Left colon (tissue), 2 donors: ENCODE results near the gene NAV2. TPM values are rescaled to one million over a fixed set of nuclear protein-coding genes. Genes with fewer than 3 reads are reported as not detected.

Source experiments
- ATAC-seq: fragments of 200-7000 bp; cut with Tn5 transposase; one replicate; pipeline ENCODE4 v1.9.1; 2020; ENCODE audit warnings: mild to moderate bottlenecking, moderate library complexity
- DNase-seq, 2 donors: peaks; one replicate each; pipeline ENCODE4 v3.0.0-alpha.2; 2020
- intact Hi-C, 2 donors: fragments of 100-400 bp; cut with DNase I in 1 of 2; cut with micrococcal nuclease in 1 of 2; formaldehyde crosslinking; loops; one replicate each; pipeline versions ENCODE4 v1.11.2 to v1.14.0; 2022; cut with DNase I, micrococcal nuclease
- total RNA-seq, 2 donors: library from RNA; stranded (reverse); fragmentation: NEBNext Ultra II Directional; extraction: Animal tissue kit (Norgen Biotek cat#: 25700); gene quantifications; one replicate each; pipeline ENCODE4 v1.2.1, GENCODE V29; 2021
- donor health status: DM: no; HTN: no; CAD: no.
- donor health status: DM: yes; HTN: yes; CAD: no.

Gene NAV2
- total RNA-seq, 2 donors from 2014 or later = 16.1 to 21.7 TPM

DNA sequence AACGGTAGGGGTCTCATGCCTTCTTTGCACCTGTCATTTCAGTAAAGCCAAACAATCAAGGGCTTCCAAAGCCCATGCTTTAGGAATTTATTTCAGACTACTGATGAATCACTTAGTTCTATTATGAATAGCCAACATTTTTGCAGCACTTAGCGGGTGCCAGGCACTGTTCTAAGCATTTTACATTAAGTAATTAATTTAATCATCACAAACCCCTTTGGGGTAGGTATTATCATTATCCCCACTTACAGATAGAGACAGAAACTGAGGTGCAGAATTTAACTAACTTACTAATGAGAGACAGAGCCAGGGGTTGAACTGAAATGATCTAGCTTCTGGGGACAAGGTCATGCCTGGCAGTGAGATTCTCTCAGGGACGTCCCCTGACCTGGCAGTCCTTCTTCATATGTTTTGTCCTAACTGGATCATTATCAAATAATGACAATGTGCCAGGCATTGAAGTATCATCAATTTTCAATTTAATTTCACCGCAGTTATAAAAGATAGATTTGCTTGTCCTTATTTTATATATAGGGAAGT is 31.7 kb upstream of the NAV2 start:
- ATAC-seq = no peak
- intact Hi-C loops = no loop called here

DNA sequence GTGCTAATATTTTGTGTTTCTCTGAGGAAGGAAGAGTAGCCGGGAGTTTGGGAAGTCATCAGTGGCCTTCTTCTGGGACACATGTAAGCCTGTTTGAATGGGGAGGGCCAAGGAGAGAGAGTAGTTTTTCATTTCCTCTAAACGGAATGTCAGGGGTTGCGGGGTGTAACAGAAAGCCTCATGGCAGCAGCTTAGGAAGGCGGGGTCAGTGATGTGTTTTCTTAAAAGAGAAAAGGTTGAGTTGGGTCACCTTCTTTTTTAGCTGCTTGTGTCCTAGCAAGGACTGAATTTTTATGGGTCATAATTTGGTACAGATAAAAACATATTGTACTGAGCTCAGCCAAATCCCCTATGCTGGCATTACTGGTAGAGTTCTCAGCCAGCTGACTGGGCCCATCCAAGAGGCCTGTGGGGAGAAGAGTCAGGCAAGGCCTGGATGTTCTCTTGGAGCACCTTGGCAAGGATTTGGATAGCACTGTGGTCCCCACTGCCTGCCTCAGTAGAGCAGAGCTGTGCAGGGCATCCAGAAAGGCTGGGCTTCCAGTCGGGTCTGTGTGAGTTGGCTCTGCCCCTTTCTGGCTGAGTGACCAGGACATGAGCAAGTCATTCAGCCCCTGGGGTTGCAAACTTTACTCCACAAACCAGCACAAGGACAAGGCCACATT is 29.4 kb upstream of the NAV2 start:
- peak in 1 of 2 donors; percentile 71 for DNase-seq
- intact Hi-C loops = no loop called here
- no peak for ATAC-seq

More for the DNA sequence above, 31.7 kb upstream of the NAV2 start:
- DNase-seq = no peak

DNA sequence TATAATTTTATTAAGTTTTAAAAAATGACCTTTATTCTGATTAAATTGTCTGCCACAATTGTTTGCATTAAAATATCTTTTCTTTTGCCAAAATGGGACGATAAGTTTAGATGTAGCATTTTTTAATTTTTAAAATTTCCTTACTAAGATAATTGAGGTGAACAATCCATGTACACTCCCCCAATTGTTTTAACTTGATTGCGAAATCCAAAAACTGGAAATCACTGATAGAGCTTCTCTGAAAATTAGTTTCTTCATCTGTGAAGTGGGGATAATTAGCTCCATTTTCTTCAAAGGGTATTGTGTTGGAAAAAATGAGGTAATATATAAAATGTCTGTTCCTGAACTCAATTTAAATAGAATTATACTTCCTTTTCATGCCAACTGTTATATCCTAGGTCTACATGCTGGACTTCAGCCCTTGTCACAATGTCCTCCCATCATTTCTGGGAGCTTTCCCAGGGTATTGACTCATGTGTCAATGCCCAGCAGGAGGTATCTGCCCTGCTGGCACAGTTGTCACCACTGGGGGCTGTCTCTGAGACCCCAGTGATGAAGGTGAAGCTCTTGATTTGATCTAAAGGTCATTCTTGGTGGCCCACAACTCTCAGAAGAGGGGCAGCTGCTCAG is 28.7 kb upstream of the NAV2 start:
- no peak for ATAC-seq
- intact Hi-C loops = no loop called here
- no peak for DNase-seq

DNA sequence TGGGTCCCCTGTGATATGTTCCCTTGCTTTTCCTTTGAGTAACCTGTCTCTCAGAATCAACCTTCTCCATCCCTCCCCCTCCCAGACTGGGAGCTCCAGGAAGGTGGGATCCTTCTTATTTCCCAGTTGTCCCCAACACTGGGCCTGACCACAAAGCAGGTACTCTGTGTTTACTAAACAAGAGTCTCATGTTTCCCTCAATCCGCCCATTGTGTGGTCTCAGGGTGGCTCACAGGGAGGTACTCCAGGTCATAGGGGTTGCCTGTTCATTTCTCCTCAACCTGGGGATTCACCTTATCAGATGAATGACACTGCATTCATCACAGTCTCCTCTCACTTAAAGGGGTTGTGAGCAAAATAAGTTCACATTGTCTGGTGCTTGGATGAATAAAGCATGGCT is 26.4 kb upstream of the NAV2 start:
- intact Hi-C loops = no loop called here
- no peak for ATAC-seq

DNA sequence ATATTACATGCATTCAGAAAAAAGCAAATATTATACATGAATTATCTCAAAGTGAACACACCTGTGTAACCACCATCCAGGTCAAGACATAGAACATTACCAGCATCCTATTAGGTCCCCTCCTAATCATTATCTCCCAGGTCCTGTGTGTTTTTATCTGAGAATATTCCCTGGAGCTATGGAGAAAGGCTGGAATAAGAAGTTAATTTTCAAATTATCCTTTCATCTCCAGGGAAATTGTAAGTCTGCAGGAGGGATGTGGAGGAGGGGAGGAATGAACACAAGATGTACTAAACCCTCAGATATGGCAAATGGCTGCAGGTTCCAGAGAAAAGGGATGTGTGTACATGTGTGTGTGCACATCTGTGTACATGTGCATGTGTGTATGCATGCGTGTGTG is 25.2 kb upstream of the NAV2 start:
- ATAC-seq = no peak
- intact Hi-C loops = no loop called here

More for the DNA sequence above, 26.4 kb upstream of the NAV2 start:
- DNase-seq = no peak

DNA sequence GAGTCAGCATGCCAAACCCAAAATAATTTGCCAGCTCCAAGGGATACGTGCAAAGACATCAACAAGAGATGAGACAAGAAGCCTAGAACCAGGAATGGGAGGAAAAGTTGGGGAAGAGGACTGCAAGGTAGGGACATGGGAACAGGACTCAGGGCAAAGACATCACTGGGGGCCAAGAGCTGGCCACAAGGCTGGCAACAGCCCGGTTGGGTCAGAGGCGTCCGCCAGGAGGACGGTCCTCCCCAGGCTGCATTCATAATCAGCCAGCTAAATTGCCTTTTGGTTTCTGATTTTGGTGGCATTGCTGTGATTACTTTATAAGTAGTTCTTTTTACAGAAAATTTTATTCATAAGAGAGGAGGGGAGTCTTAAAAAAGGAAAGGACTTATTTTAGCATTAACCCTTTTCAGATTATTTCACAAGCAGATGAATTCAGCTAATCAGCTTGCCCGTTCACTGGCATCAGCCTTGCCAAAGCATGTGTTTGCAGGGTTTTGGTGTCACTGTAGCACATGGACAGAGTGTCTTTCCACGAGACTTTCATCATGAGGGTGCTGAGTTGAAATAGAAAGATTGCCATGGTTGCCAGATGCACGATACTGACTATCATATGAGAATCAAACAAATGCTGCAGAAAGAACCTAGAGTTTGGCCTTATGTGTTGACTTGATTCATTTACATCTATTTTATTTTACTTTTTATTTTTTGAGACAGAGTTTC is 23.2 kb upstream of the NAV2 start:
- intact Hi-C loops = no loop called here
- ATAC-seq = no peak

More for the DNA sequence above, 25.2 kb upstream of the NAV2 start:
- DNase-seq = no peak

DNA sequence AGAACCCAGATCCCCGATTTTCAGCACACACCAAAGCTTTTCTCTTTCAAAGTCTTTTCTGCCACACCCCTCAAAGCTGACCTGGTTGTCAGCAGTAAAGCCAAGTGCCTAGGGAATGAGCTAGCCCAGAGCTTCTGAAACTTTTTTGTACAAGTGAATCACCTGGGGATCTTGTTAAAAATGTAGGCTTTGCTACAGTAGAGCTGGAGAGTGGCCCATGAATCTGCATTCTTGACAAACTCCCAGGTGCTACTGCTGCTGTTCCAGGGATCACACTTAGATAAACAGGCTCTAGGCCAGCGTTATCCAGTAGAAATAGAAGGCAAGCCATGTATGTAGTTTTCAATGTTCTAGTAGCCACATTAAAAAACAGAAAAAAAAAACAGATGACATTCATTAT is 21.8 kb upstream of the NAV2 start:
- DNase-seq (no peak), ATAC-seq (no peak)
- intact Hi-C loops = no loop called here

More for the DNA sequence above, 23.2 kb upstream of the NAV2 start:
- no peak for DNase-seq

DNA sequence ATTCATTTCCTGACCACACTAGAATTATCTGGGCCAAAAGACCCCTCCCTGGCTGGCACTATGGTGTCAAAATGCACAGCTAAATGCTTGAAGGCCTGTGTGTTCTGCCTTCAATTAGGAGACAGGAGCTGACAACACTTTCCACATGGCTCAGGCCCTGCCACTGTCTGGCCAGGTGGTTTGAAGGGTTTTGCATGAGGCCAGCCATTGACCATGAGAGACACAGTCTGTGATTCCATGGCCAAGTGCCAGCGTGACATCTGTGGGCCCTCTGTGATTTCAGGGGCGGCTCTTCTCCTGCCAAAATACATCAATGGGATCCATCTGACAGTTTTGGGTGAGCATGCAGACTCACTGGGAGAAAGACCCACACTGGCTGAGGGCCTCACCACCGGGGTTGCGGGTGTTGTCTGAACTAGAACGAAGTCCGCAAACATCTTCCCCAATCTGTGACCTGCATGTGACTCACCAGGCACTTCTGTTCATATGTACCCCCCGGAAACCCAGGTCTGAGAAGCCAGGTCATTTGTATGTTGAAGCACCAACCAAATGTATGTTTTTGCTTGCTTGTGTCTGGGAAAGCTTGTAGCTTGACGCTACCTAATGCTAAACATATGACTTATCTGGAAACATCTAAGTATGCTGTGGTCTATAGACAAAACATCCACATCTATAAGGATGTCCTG is 20.7 kb upstream of the NAV2 start:
- no peak for DNase-seq
- intact Hi-C loops = no loop called here
- no peak for ATAC-seq

DNA sequence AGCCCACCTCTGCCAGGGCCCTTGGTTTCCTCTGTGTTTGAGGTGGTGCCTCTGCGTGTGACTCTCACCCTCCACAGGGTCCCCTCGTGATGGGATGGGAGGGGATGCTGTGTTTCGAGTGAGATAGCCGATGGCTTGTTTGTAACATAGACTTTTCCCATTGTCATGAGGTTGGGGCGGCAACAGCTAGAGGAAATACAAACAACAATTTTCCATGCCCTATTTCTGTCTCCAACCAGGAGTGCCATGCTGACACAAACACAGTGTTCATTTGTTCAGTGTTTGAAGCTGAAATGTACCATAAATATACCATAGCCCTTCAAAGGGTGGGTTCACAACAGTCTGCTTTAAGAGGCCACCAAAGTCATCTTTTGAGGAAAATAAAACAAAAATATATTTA is 19.5 kb upstream of the NAV2 start:
- ATAC-seq = no peak
- intact Hi-C loops = no loop called here
- no peak for DNase-seq

DNA sequence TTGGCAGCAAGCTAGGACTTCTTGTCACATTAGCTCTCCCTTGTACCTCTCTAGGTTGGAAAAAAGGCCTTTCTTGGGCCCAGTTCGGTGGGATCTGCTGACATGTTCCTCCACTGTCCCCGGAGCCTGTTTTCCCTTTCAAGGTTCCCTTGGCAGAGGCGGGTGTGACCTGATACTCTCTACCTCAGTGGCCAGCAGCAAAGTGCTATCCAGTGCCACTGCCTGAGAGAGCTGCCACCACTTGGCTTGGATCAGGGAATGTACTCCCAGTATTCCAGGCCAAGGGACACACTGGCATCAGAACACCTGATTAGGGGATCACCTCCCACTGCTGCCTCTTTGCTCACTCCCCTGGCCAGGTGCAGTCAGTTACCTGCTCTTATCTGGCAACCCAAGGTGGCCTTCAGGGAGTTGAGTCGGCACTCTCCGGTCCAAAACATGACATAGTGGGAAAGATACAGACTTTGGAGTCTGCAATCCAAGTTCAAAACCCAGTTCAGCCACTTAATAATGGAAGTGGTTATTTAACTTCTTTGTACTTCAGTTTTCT is 17.8 kb upstream of the NAV2 start:
- no peak for ATAC-seq
- intact Hi-C loops = no loop called here
- DNase-seq = no peak

DNA sequence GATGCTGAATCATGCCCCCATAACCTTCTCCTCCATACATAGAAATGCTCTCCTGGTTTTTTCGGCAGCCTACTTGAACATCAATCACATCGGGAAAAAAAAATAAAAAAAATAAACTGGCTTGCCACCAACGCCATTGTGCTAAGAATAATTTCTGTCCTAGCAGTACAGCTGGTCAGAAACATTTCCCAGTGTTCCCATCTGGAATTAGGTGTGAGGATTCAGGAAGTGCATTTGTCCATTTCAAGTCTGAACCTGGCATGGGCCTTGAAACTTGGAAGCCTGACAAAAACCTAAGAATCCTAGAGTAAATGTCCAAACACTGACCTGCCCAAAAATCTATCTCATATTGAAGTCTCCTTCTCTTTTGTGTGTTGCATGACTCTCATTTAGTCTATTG is 16.6 kb upstream of the NAV2 start:
- no peak for ATAC-seq
- no peak for DNase-seq
- intact Hi-C loops = no loop called here

DNA sequence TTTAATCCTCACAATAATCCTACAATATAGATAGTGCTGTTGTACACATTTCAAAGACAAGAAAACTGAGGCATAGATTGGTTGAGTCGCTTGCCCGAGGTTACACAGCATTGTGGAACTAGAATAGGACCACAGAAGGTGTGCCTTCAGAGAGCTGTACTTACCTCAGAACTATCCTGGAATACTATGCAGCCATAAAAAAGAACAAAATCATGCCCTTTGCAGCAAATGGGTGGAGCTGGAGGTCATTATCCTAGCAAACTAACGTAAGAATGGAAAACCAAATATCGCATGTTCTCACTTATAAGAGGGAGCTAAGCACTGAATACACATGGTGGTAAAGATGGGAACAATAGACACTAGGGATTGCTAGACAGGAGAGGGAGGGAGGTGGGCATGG is 15.7 kb upstream of the NAV2 start:
- intact Hi-C loops = no loop called here
- DNase-seq (no peak), ATAC-seq (no peak)

DNA sequence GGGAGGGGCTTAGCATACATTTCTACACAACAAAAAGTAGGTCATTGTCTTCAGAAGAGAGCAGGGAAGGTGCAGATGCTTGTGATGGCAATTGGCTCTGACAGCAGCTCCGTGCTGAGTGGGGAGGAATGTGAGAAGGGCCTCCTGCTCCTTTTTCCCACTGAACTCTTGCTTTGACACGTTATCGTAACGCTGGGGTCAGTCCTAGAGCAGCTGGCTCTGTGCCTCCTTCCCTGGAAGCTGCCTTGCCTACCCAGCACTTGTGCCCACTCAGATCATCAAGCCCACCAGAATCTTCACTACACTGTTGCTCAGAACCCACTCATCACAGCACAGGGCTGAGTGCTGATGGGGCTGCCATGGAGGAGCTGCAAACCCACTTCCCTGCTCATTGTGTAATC is 14.9 kb upstream of the NAV2 start:
- no peak for DNase-seq
- intact Hi-C loops = no loop called here
- ATAC-seq = no peak

DNA sequence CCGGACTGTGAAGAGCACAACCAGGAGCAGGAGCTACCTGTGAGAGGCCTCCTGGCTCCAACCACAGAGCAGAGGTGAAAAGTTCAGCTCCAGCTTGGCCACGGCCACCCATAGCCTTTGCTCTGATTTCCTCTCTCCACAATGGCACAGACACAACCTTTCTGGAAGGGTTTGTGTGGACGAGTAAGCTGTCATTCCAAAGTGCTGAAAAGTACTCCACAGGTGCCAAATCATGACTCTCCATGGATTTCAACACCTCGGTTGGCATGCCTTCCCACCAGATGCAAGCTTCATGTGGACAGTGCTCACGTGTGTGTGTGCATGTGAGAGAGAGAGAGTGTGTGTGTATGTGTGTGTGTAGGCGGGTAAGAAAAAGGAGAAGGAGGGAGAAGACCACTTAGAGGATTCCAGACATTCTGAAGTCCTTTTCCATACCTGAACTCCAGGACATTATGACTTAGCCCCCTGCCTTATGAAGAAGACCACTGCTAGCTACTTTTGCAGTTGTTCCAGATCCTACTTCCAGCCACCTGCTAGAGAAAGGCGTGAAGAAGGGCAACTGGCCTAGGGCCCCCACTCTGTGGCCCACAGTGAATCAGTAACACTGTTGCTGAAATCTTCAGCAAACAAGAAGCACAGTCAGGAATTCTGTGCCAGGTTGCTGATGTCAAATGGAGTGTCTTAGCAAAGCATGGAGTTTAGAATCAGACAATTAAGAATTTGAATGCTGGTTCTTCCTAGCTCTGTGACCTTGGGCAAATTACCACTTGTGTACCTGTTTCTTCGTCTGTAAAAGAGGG is 13.9 kb upstream of the NAV2 start:
- ATAC-seq (no peak), DNase-seq (no peak)
- intact Hi-C loops = no loop called here

DNA sequence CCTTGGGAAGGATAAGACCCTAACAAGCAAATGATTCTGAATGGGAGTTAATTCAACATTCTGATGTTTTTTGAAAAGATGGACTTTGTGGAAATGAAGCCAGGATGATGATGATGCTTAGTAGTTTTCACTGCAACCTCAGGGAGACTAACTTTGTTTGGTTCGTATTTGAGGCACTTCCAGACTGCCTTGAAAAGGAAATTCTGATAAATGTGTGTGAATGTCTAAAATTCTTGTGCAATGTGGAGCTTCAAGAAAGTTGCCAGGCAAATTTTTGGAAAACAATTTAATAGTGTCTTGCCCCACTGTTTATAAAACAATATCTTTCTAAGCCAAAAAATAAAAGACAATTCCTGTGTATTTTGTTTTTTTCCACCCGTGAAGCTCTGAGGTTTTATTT is 11.2 kb upstream of the NAV2 start:
- intact Hi-C loops = no loop called here
- ATAC-seq = no peak
- no peak for DNase-seq

DNA sequence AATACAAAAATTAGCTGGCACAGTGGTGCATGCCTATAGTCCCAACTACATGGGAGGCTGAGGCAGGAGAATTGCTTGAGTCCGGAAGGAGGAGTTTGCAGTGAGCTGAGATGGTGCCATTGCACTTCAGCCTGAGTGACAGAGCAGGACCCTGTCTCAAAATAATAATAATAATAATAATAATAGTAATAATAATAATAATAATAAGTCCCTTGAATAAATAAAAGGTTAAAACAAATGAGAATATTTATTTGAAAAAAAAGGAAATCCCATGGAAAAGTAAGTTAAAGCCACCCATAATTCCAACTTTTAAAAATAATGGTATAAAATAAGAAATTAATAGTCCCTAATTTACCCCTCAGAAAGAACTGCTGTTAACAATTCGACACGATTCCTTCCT is 10.0 kb upstream of the NAV2 start:
- DNase-seq (no peak), ATAC-seq (no peak)
- intact Hi-C loops = no loop called here

DNA sequence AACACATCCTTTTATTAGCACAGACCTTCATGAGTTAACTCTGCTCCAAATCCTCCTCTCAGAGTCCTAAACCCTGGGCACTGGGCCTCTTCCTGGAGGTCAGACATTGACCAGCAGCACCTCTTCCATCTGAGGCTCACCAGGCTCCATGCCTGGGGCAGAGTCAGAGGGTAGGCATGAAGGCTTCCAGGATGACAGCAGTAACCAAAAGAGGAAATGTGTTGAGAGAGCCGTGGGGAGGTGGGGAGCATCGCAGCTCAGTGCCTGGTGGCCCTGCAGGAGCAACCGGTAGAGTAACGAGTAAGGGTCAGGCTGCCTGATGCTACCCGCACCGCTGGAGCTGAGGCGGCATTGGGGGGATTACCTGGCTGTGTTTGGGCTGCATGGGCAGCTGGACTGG is 9.4 kb upstream of the NAV2 start:
- intact Hi-C loops = no loop called here
- DNase-seq (peak in 1 of 2 donors; percentile 56), ATAC-seq (no peak)

DNA sequence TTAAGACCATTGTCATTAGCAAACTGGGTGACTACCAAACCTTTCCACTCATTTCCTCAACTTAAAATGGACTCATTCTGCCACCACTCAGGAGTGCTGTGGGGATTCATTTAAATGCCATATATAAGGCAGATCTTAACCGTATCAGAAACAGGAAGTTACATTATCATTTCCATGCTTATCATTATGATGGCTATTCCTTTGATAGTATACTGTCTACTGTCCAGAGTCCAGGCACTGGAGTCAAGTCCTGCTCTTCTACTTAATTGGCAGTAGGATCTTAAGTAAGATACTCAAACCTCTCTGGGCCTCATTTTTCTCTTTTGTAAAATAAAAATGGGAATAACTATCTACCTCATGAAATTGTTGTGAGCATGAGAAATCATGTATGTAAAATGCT is 8.4 kb upstream of the NAV2 start:
- ATAC-seq (no peak), DNase-seq (no peak)
- intact Hi-C loops = no loop called here

DNA sequence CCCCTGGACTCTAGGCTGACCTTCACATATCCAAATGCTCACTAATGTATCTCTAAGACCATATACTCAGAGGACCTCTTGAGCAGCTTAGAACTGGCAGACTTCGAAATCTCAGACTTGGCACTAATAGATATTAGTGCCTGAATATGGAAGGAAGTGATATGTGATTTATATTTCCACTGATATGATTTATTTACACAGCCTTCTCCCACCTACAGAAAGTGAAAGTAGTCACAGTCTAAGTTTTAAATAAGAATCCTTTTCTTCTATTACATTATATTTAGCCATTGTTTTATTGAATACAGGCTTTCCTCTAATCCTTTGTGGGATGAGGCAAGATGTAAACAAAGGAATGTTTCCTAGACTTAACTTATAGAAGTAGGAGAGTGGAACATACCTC is 6.7 kb upstream of the NAV2 start:
- no peak for ATAC-seq
- intact Hi-C loops = no loop called here
- DNase-seq = no peak
